Stimulated activated CD8-positive, alpha-beta memory T cell treated with anti-CD3 and anti-CD28 coated beads, Interleukin-2, amount 100 ng/mL, for 48 hours (primary cell): ENCODE data around the gene DNAJC28.
"Not testable (repeated sequence)": the region's sequence is repeated elsewhere in the genome, so short reads cannot be mapped to it uniquely, and the experiment has no call there.

ENCODE experiments used
- DNase-seq, 2 donors: peaks; one replicate each; pipeline ENCODE4 v3.0.0-alpha.2; 2020; ENCODE audit warnings: low read depth in 2 of 2

DNAJC28 gene

GRCh38 chr21:33481314-33481943 lies 10.1 kb downstream of the DNAJC28 start:
- DNase-seq, result no peak

DNA sequence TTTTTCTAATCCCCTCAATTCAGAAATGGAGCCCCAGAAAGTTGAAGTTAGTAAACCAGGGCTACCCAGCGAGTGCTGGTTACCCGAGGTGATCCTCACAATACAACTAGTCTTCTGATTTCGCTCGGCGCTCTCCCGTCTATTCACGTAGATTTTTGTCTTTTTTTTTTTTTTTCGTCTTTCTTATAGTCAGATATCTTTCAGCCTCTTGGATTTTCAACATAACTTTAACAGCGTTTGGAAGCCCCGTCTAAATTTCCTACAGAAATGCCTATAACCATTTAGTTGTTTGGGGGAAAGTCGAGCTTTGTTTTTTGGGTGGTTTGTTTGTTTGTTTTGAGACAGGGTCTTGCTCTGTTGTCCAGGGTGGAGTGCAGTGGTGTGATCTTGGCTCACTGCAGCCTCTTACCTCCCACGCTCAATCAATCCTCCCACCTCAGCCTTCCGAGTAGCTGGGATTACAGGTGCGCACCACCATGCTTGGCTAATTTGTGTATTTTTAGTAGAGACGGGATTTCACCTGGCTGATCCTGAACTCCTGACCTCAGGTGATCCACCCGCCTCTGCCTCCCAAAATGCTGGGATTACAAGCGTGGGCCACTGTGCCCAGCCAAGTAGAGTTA lies 10.9 kb downstream of the DNAJC28 start:
- DNase-seq, result no peak

- peak; percentile 95 to 97 for DNase-seq
Measured at GRCh38 chr21:33479679-33480480, 11.6 kb downstream of the DNAJC28 start, which contains the start of gene TMEM50B. TSS of gene TMEM50B (minus strand) at chr21:33479974. CDS start at chr21:33468885, 11,089 bp downstream.

DNA sequence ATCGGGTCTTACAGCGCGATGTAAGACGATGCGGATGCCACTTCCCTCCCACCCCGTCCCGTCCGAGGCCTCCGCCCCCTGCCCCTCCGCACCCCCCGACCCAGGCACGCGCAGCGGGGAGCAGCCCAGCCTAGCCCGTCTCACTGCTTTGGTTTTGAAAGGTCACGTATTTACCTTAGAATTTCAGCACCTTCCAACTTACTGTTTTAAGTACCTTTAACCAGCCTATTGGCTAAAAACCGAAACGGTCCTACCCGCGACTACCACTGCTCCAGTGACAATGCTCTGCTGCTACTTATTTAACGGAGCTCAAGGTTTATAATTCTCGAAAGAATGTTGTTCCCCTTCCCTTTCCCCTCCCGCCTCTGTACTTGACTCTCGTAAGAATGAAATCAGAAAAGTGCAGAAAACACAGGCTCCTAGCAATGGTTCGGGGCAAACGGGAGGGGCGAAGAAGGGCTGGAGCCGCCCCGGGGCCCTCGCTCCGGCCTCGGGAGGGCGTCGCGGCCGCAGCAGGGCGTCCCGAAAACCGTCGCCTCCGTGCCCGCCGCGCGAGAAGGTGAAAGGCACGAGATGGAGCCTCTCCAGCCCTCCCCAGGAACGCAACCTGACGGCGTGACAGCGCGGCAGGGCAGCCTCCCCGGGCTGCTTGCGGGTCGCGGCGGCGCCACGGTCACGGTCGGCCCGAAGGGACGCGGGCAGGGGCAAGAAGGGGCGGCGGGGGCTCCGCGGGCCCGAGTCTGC lies 12.4 kb downstream of the DNAJC28 start:
- DNase-seq, result peak; percentile 11 to 21

DNA sequence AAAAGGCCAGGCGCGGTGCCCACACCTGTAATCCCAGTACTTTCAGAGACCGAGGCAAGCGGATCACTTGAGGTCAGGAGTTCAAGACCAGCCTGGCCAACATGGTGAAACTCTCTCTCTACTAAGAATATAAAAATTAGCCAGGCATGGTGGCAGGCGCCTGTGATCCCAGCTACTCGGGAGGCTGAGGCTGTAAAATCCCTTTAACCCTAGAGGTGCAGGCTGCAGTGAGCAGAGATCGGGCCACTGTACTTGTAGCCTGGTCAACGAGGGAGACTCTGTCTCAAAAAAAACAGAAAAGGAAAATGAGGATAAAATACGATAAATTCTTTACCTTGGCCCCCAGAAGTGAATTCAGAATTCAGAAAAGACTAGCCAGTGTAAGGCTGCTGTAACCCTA lies 13.3 kb downstream of the DNAJC28 start:
- DNase-seq, result no peak

GRCh38 chr21:33477066-33477465 lies 14.4 kb downstream of the DNAJC28 start:
- no peak for DNase-seq

DNA sequence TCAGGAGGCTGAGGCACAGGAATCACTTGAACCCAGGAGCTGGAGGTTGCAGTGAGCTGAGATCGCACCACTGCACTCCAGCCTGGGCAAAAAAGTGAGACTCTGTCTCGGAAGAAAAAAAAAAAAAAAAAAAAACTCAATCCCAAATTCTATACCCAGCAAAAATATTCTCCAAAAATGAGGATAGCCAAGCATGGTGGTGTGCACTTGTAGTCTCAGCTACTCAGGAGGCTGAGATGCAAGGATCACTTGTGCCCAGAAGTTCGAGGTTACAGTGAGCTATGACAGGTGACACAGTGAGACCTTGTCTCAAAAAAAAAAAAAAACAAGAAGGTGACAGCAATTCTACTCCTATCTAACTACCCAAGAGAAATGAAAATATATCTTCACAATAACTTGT lies 18.2 kb downstream of the DNAJC28 start:
- no peak for DNase-seq

- no peak for DNase-seq
Measured at GRCh38 chr21:33470701-33471100, 20.8 kb downstream of the DNAJC28 start.

- DNase-seq, result not testable (repeated sequence)
Measured at GRCh38 chr21:33469183-33469582, 22.3 kb downstream of the DNAJC28 start.

DNA sequence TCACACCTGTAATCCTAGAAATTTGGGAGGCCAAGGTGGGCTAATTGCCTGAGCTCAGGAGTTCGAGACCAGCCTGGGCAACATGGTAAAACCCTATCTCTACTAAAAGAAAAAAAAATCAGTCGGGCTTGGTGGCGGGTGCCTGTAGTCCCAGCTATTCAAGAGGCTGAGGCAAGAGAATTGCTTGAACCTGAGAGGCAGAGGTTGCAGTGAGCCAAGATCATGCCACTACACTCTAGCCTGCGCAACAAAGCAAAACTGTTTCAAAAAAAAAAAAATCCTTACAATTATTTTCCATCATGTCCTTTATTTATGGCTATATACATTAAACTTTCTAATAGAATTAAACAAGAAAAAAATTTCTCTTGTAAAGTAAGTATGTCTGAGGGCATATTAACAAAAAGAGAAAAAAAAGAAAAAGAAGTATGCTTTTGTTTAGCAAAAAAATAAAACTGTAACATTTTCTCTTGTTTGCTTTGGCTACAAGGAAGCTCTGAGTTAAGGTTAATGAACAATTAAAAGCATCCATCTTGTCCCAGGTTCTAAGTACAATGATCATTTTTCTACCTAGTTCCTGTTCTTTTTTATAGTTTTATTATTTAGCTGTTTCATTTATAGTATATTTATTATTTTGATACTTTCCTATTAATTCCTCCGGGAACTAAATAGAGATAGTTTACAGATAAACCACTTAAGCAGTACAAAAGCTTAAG lies 29.8 kb downstream of the DNAJC28 start:
- no peak for DNase-seq

- DNase-seq, result no peak
Measured at GRCh38 chr21:33458861-33459260, 32.7 kb downstream of the DNAJC28 start.

DNA sequence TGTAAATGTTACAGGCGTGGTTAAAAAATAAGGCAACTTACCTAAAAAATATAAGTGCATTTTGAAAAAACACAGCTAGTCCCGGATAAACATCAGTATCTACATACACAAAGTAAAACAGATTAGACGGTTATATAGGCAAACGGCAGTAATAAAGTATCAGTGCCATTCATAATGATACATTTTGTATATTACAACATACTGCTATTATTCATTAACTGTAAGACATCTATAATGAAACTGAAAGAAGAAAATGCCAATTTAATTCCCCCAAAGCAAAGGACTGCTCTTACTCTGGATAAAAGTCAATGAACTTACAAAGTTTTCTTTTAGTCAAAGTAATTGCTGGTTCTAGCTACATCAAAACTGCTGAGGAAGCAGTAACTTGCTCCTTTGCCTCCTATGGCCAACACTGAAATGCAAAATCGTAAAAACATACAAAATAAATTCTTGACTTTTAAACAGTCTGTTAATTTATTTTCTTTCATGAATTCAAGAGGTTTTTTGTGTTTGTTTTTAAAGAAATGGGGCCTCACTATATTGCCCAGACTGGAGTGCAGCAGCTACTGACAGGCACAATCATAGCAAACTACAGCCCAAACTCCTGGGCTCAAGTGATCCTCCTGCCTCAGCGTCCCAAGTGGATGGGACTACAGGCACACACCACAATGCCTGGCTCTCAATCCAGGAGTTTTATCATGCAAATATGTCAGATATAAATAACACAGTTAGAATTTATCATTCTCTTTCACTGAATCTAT lies 35.6 kb downstream of the DNAJC28 start:
- DNase-seq, result no peak

- DNase-seq, result no peak
Measured at GRCh38 chr21:33452362-33452761, 39.2 kb downstream of the DNAJC28 start.

DNA sequence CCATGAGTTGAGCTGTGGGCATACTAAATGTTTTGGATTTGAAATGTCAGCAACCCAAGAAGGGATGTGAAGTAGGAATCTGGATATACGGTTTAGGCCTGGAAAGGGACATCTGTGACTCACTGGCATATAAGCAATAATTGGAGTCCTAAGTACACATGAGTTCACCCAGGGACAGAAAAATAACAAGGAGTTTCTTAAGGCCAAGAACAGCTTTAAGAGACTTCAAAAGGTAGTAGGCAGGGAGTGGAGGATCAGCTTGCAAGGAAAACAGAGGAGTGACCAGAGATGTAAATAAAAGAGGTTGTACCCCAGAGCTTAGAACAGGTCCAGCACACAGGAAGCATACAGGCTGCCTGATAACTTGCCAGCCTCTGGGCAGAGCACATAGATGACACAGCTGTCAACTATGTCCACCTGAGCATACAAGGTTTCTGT lies 39.9 kb downstream of the DNAJC28 start:
- no peak for DNase-seq

DNA sequence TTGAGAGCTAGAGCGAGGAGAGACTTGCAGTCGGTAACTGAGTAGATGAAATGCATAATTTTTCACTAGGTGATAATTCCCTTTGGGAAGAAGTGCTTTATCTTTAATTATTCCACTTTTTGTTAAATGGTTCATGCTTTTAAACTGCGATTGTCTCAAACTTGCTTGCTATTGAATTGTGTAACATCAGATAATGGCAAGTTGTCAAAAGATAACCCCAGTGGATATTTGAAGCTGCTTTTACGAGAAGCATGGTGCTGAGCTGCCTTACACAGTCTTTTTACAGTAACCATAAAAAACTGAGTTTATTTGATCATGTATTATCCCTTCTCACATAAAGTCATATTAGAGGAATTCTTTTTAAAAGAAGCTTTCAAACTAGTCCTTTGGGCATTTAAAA lies 41.9 kb downstream of the DNAJC28 start:
- no peak for DNase-seq

DNA sequence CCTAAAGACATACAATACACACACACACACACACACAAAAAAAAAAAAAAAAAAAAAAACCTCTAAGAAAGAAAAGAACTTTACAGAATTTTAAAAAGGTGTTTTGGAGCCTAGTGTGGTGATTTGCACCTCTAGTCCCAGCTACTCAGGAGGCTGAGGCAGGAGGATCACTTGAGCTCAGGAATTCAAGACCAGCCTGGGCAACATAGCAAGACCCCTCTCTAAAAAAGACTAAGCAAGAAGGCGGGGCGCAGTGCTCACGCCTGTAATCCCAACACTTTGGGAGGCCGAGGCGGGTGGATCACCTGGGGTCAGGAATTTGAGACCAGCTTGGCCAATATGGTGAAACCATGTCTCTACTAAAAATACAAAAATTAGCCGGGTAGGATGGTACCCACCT lies 44.9 kb downstream of the DNAJC28 start:
- not testable (repeated sequence) for DNase-seq

DNA sequence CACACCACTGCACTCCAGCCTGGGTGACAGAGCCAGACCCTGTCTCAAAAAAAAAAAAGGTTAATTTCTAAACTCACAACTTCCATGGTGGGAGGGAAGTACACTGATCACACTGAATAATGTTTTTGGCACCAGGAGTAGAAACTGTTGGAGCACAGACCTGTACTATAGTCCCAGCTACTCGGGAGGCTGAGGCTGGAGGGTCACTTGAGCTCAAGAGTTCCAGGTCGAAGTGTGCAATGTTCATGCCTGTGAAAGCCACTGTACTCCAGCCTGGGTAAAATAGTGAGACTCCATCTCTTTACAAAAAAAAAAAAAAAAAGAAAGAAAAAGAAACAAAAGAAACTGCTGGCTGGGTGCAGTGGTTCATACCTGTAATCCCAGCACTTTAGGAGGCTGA lies 47.0 kb downstream of the DNAJC28 start:
- no peak for DNase-seq

DNA sequence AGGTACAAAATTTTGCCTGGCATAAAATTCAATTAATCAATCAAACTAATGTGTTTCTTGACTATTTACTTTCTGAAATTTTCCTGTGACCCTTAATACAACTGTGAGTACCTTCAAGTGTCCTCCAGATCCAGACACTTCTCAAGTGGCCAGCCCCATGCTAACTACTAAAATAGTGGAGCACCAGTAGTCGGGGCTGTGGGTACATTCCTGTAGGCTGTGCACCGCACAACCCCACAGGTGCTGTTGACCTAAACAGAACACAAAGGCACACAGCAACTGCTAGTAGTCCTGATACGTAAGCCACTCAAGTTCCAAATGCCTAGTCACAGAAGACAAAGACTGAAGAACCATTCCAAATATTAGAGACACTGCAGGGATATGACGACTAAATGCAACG lies 48.3 kb downstream of the DNAJC28 start:
- DNase-seq, result no peak

GRCh38 chr21:33441489-33442477 lies 49.7 kb downstream of the DNAJC28 start:
- DNase-seq, result no peak
